Measurements from ENCODE around the gene DSG3.

DSG3 gene

GRCh38 chr18:31513189-31513935, 65.8 kb downstream of the DSG3 start:
- no peak for TF ChIP-seq EZH2phosphoT487 (IDR thresholded peaks at IDR 0.05; ENCODE audit: low read length)
- TF ChIP-seq EZH2 (optimal IDR thresholded peaks at IDR 0.05; ENCODE audit: low read depth, low read length) = no peak
- no peak for TF ChIP-seq CTCF (IDR thresholded peaks at IDR 0.05; ENCODE audit: low read length)
- Histone ChIP-seq H3K27me3 (replicated peaks; ENCODE audit: insufficient read depth, low read length) (no peaks in the 10 kb centered on the region), H3K9me2 (replicated peaks; ENCODE audit: insufficient read depth, low read length) (no peaks in the 10 kb centered on the region), H3K79me2 (ENCODE audit: low read length) (peaks cover 13% of the 10 kb centered on the region), H3K9me3 (replicated peaks; ENCODE audit: insufficient read depth, low read length) (no peaks in the 10 kb centered on the region), H4K20me1 (ENCODE audit: insufficient read depth, low read length) (no peaks in the 10 kb centered on the region), H3F3A (ENCODE audit: insufficient read depth, low read length) (no peaks in the 10 kb centered on the region), H3K4me1 (ENCODE audit: low read length) (no peaks in the 10 kb centered on the region), H3K9ac (ENCODE audit: low read length) (no peak overlapping the region), H3K36me3 (replicated peaks; ENCODE audit: insufficient read depth, low read length) (no peaks in the 10 kb centered on the region), H3K27ac (ENCODE audit: low read length) (no peak overlapping the region), H2AFZ (ENCODE audit: low read length) (no peak overlapping the region), H3K4me3 (ENCODE audit: low read length) (no peak overlapping the region), H3K4me2 (ENCODE audit: low read depth, low read length) (no peak overlapping the region)
- DNase-seq = no peak

- H3K9me2 ChIP-seq (replicated peaks; ENCODE audit: insufficient read depth, low read length) = no peaks in the 10 kb centered on the region
- no peaks in the 10 kb centered on the region for H3K9me3 ChIP-seq (replicated peaks; ENCODE audit: insufficient read depth, low read length)
- DNase-seq = no peak
- no peaks in the 10 kb centered on the region for H3K27me3 ChIP-seq (replicated peaks; ENCODE audit: insufficient read depth, low read length)
- H3K36me3 ChIP-seq (replicated peaks; ENCODE audit: insufficient read depth, low read length) = no peaks in the 10 kb centered on the region
- H3F3A ChIP-seq (ENCODE audit: insufficient read depth, low read length) = no peaks in the 10 kb centered on the region
- no peak overlapping the region for H3K9ac ChIP-seq (ENCODE audit: low read length)
- H3K4me2 ChIP-seq (ENCODE audit: low read depth, low read length) = no peak overlapping the region
- no peaks in the 10 kb centered on the region for H3K4me1 ChIP-seq (ENCODE audit: low read length)
- H3K27ac ChIP-seq (ENCODE audit: low read length) = no peak overlapping the region
- TF ChIP-seq EZH2 (optimal IDR thresholded peaks at IDR 0.05; ENCODE audit: low read depth, low read length) (no peak), EZH2phosphoT487 (IDR thresholded peaks at IDR 0.05; ENCODE audit: low read length) (no peak), CTCF (IDR thresholded peaks at IDR 0.05; ENCODE audit: low read length) (no peak)
- no peak overlapping the region for H3K4me3 ChIP-seq (ENCODE audit: low read length)
- peaks cover 4% of the 10 kb centered on the region; the same call in 1 of the 2 replicates for H3K79me2 ChIP-seq (ENCODE audit: low read length)
- H4K20me1 ChIP-seq (ENCODE audit: insufficient read depth, low read length) = no peaks in the 10 kb centered on the region
- no peak overlapping the region for H2AFZ ChIP-seq (ENCODE audit: low read length)
Observed at GRCh38 chr18:31516437-31516836, 68.9 kb downstream of the DSG3 start.

- Histone ChIP-seq H3K4me2 (ENCODE audit: low read depth, low read length) (no peak overlapping the region), H3K4me3 (ENCODE audit: low read length) (no peak overlapping the region), H2AFZ (ENCODE audit: low read length) (no peak overlapping the region), H3K27me3 (replicated peaks; ENCODE audit: insufficient read depth, low read length) (no peaks in the 10 kb centered on the region), H3K4me1 (ENCODE audit: low read length) (no peaks in the 10 kb centered on the region), H3K9ac (ENCODE audit: low read length) (no peak overlapping the region), H3K79me2 (ENCODE audit: low read length) (no peaks in the 10 kb centered on the region), H4K20me1 (ENCODE audit: insufficient read depth, low read length) (no peaks in the 10 kb centered on the region), H3K36me3 (replicated peaks; ENCODE audit: insufficient read depth, low read length) (no peaks in the 10 kb centered on the region), H3F3A (ENCODE audit: insufficient read depth, low read length) (no peaks in the 10 kb centered on the region), H3K9me3 (replicated peaks; ENCODE audit: insufficient read depth, low read length) (no peaks in the 10 kb centered on the region), H3K27ac (ENCODE audit: low read length) (no peak overlapping the region), H3K9me2 (replicated peaks; ENCODE audit: insufficient read depth, low read length) (no peaks in the 10 kb centered on the region)
- TF ChIP-seq EZH2 (optimal IDR thresholded peaks at IDR 0.05; ENCODE audit: low read depth, low read length) = no peak
- TF ChIP-seq EZH2phosphoT487 (IDR thresholded peaks at IDR 0.05; ENCODE audit: low read length) = no peak
- no peak for TF ChIP-seq CTCF (IDR thresholded peaks at IDR 0.05; ENCODE audit: low read length)
- DNase-seq = no peak
Observed at GRCh38 chr18:31526374-31526773, 78.8 kb downstream of the DSG3 start.

All from MM.1S (cell line).